Calu3 (cell line): Measurements from ENCODE around the gene PHKG2. TPM values are rescaled to one million over a fixed set of nuclear protein-coding genes. Genes with fewer than 3 reads are reported as not detected.

ENCODE experiments used
- BruUV-seq: library from RNA; stranded (reverse); fragments of 400-500 nt; replicated peaks from 2 replicates; lab custom pipeline; 2021; lab: Mats Ljungman, UMichigan
- CTCF ChIA-PET: fragments of 300-600 bp; sonication (Branson Sonifier 250); formaldehyde crosslinking; loops from one replicate; lab custom pipeline; 2022; ENCODE audit warnings: antibody characterized with exemption; lab: Charles Lee
- DNase-seq: peaks from one replicate; pipeline ENCODE4 v3.0.0; 2022
- H3K27ac Mint-ChIP-seq: one replicate; pipeline ENCODE4 v1.8.0; 2022; ENCODE audit warnings: mixed read lengths; ENCODE audit not compliant: unreplicated experiment
- H3K27me3 Mint-ChIP-seq: one replicate; pipeline ENCODE4 v1.8.0; 2022; ENCODE audit warnings: mixed read lengths; ENCODE audit not compliant: unreplicated experiment
- H3K36me3 Mint-ChIP-seq: one replicate; pipeline ENCODE4 v1.8.0; 2022; ENCODE audit warnings: mild to moderate bottlenecking, moderate library complexity, mixed read lengths; ENCODE audit not compliant: insufficient read depth, unreplicated experiment
- H3K4me1 Mint-ChIP-seq: one replicate; pipeline ENCODE4 v1.8.0; 2022; ENCODE audit warnings: mild to moderate bottlenecking, low read depth, mixed read lengths; ENCODE audit not compliant: unreplicated experiment
- H3K4me3 Mint-ChIP-seq: one replicate; pipeline ENCODE4 v1.8.0; 2022; ENCODE audit warnings: mild to moderate bottlenecking, low read depth, moderate library complexity, mixed read lengths; ENCODE audit not compliant: unreplicated experiment
- H3K9me3 Mint-ChIP-seq: one replicate; pipeline ENCODE4 v1.8.0; 2022; ENCODE audit warnings: low read depth, mixed read lengths; ENCODE audit not compliant: unreplicated experiment
- CTCF ChIP-seq: fragments of 200-600 bp; IDR thresholded peaks from one replicate; pipeline ENCODE4 v1.8.0; 2022; ENCODE audit warnings: antibody characterized with exemption; ENCODE audit not compliant: unreplicated experiment
- intact Hi-C: fragments of 100-400 bp; cut with micrococcal nuclease; formaldehyde crosslinking; loops from one replicate; pipeline ENCODE4 v1.10.0; 2022; ENCODE audit not compliant: unreplicated experiment
- total RNA-seq: library from RNA; stranded (reverse); gene quantifications from 2 replicates; pipeline ENCODE4 v1.2.3, GENCODE V29; 2022

Gene PHKG2
- total RNA-seq, 1 experiment from 2014 or later = 66.7 TPM

GRCh38 chr16:30710971-30711370 lies 37.3 kb upstream of the PHKG2 start:
- H3K9me3 Mint-ChIP-seq = no peaks in the 10 kb centered on the region
- no peak overlapping the region for H3K4me3 Mint-ChIP-seq
- BruUV-seq = no TSS peak
- H3K27me3 Mint-ChIP-seq = no peaks in the 10 kb centered on the region
- no peak for DNase-seq
- peaks cover 91% of the 10 kb centered on the region for H3K36me3 Mint-ChIP-seq
- no peak for TF ChIP-seq CTCF
- CTCF ChIA-PET = no interaction called here
- intact Hi-C loops = no loop called here
- peaks cover 8% of the 10 kb centered on the region for H3K4me1 Mint-ChIP-seq
- no peak overlapping the region for H3K27ac Mint-ChIP-seq

GRCh38 chr16:30711712-30712111 lies 36.5 kb upstream of the PHKG2 start:
- DNase-seq = no peak
- H3K36me3 Mint-ChIP-seq = peaks cover 90% of the 10 kb centered on the region
- no peaks in the 10 kb centered on the region for H3K9me3 Mint-ChIP-seq
- CTCF ChIA-PET = no interaction called here
- TF ChIP-seq CTCF = no peak
- no peak overlapping the region for H3K4me3 Mint-ChIP-seq
- no peaks in the 10 kb centered on the region for H3K27me3 Mint-ChIP-seq
- H3K27ac Mint-ChIP-seq = no peak overlapping the region
- peaks cover 8% of the 10 kb centered on the region for H3K4me1 Mint-ChIP-seq
- TSS peak; percentile 32 for BruUV-seq
- intact Hi-C loops = no loop called here

- H3K9me3 Mint-ChIP-seq = no peaks in the 10 kb centered on the region
- H3K27me3 Mint-ChIP-seq = no peaks in the 10 kb centered on the region
- intact Hi-C loops = no loop called here
- H3K4me1 Mint-ChIP-seq = peaks cover 8% of the 10 kb centered on the region
- no peak for TF ChIP-seq CTCF
- H3K36me3 Mint-ChIP-seq = peaks cover 87% of the 10 kb centered on the region
- no peak for DNase-seq
- no peak overlapping the region for H3K27ac Mint-ChIP-seq
- no TSS peak for BruUV-seq
- H3K4me3 Mint-ChIP-seq = no peak overlapping the region
- CTCF ChIA-PET = no interaction called here
Observed at GRCh38 chr16:30715750-30716445, 32.3 kb upstream of the PHKG2 start.

GRCh38 chr16:30720086-30720485 lies 28.1 kb upstream of the PHKG2 start:
- no peak for DNase-seq
- Mint-ChIP-seq H3K4me3 (no peak overlapping the region), H3K4me1 (no peaks in the 10 kb centered on the region), H3K27me3 (no peaks in the 10 kb centered on the region), H3K9me3 (no peaks in the 10 kb centered on the region), H3K27ac (no peak overlapping the region), H3K36me3 (peaks cover 86% of the 10 kb centered on the region)
- CTCF ChIA-PET = no interaction called here
- BruUV-seq = no TSS peak
- intact Hi-C loops = no loop called here
- TF ChIP-seq CTCF = no peak
